GM21515 (cell line): ENCODE measurements around the gene PKM.

Experiments used
- ATAC-seq: cut with Tn5 transposase; IDR thresholded peaks from one replicate; pipeline ENCODE4 v1.9.1; 2021; ENCODE audit not compliant: unreplicated experiment

Gene PKM

DNA sequence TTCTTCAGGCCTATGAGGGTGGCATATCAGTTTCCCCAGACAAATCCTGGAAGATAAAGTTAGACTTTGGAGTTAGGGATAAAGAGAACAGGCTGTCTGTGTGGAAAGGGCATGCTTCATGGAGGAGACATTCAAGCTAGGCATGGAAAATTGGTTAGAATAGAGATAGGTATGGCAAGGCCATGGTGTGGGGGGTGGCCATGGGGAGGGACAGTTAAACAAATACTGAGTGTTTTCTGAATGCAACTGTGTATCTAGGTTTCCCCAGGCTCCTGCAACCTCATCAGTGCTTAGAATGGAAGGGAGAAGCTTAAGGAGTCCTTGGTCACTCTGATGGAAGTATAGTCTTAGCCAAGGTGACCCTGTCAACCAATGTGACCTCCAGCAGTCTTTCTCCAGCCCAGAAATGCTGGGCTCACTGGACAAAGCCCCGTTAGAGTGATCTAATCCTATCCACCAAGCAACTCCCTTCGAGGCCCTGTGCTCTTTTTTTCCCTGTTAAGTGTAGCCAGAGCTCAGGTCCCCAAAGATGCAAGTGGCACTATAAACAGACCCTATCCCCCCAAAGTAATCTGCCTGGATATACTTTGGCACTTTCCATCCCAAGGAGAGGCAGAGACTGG lies 5.5 kb upstream of the PKM start:
- ATAC-seq, result no peak

GRCh38 chr15:72235298-72235697 lies 4.3 kb upstream of the PKM start:
- no peak for ATAC-seq

GRCh38 chr15:72233769-72234168 lies 2.8 kb upstream of the PKM start:
- ATAC-seq, result no peak

- ATAC-seq, result no peak
Measured at GRCh38 chr15:72231833-72232478, 966 bp upstream of the PKM start.

- ATAC-seq, result no peak
Measured at GRCh38 chr15:72230197-72231065, 559 bp downstream of the PKM start.

DNA sequence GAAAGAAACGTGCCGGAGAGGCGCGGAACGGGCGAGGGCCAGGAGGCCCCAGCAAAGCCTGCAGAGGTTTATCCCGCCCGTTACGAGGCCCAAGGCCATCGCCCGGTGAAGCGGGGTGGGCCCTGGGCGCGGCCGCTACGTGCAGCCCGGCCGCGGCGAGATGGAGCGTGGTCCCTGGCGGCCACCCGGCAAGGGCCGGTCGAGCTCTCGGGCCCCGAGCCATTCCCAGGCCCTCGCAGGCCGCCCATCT lies 1.1 kb downstream of the PKM start:
- ATAC-seq, result no peak

GRCh38 chr15:72229076-72229946 lies 1.7 kb downstream of the PKM start:
- no peak for ATAC-seq

GRCh38 chr15:72227720-72228119 lies 3.3 kb downstream of the PKM start:
- no peak for ATAC-seq

- ATAC-seq, result no peak
Measured at GRCh38 chr15:72227192-72227586, 3.8 kb downstream of the PKM start.

GRCh38 chr15:72223278-72223677 lies 7.7 kb downstream of the PKM start:
- ATAC-seq, result no peak

DNA sequence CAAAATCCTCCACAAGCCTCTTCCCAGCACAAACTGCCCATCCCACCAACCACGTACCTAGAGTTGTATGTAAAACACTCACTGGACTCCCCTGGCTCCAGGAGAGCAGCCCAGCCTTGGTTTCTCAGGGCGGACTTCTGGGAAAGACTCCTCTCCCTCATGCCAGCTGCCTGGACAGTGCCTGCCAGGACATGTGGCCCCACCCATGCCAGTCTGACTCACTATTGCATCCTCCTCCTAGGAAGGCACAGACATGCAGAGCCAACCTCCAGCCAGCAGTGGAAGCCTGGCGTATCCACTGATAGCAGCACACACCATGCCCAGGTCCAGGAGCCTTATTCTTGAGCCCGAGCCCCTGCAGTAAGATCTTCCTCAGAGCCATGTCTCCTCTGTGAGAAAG lies 8.6 kb downstream of the PKM start:
- no peak for ATAC-seq

- ATAC-seq, result no peak
Measured at GRCh38 chr15:72220687-72221086, 10.3 kb downstream of the PKM start.

- ATAC-seq, result no peak
Measured at GRCh38 chr15:72217216-72217615, 13.8 kb downstream of the PKM start.

GRCh38 chr15:72216079-72216478 lies 14.9 kb downstream of the PKM start:
- no peak for ATAC-seq

- ATAC-seq, result no peak
Measured at GRCh38 chr15:72207558-72208085, 23.4 kb downstream of the PKM start.

GRCh38 chr15:72206677-72207000 lies 24.4 kb downstream of the PKM start:
- ATAC-seq, result no peak

DNA sequence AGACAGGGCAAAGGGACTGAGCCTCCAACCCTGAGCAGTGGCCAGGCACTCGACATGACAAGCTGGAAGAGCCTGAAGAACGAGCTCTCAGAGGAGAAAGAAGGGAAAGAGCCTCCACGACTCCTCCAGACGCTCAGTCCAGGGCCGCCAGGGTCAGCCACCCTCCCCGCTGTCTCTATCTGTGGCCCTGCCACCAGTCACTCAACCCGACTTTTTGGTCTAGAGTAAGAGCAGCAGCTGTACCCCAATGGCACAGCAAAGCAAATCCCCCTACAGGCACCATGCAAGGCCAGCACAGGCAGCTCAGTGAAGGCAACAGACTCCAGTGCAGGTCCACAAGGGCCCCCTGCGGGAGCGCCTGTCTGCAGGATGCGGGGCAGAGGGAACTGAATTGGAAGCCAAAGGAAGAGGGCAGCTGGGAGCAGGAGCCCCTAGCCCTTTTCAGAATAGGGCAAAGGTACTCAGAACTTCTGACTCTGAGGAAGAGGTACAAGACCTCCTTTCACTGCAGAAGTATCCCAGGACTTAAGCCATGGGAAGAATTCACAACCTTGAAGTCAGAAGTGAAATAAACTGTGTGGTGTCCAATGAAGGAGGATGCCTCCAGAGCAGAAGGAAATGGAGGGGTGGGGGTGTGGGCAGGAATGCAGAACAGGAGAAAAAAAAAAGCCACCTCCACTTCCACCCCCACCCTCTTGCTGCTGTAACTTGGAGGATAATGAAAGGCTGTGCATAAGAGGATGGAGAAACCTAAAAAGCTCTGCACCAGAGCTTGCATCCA lies 24.9 kb downstream of the PKM start:
- ATAC-seq, result no peak

- no peak for ATAC-seq
Measured at GRCh38 chr15:72205273-72205672, 25.7 kb downstream of the PKM start.

DNA sequence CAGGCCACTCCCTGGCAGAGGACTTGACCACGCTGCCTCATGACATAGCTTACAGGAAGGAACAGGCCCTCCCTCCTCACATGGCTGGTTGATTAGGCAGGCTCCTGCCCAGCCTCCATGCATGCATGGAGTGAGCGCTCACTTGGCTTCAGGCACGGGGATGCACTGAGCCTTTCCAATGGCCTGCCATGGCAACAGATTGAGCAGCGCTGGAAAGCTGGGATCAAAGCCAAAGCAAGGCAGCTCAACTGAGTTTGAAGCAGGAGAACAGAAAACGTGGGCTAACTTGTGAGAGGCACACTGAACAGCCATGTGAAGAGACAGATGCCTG lies 27.5 kb downstream of the PKM start:
- no peak for ATAC-seq

- ATAC-seq, result no peak
Measured at GRCh38 chr15:72202801-72203506, 28.0 kb downstream of the PKM start.
